HG03378 (cell line): ENCODE results near the gene TAF11L11.
"Not testable (repeated sequence)": the region's sequence is repeated elsewhere in the genome, so short reads cannot be mapped to it uniquely, and the experiment has no call there.

Experiments
- ATAC-seq: cut with Tn5 transposase; IDR thresholded peaks from one replicate; pipeline ENCODE4 v1.9.1; 2021; ENCODE audit warnings: mild to moderate bottlenecking, moderate library complexity; ENCODE audit not compliant: unreplicated experiment

TAF11L11 gene

GRCh38 chr5:17603880-17604279, at the start of gene TAF11L11:
Gene TAF11L11 (plus strand): TSS chr5:17604183.
- ATAC-seq = not testable (repeated sequence)

DNA sequence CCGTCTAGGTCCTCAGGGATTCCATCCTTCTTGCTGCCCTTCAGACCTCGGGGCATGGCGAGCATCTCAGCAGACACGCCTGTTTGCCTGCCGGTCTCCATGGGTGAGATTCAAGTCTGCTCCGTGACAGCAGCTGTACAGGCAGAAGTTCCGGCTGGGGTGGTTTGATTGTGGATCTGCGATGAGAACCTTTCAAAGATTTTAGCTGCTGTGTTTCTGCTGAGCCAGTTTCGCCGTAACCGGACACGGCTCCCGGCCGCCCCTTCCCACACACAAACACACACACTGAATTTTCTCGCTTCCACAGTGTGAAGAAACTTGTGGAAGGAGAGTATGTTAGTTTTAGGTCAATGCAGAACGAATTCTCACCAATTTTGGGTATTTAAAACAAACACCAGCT, 18.3 kb upstream of the TAF11L11 start, which contains the start of gene TAF11L7:
Gene TAF11L7, minus strand, starts transcription at position 101 of the 400 bp plus-strand sequence.
- ATAC-seq = not testable (repeated sequence)

- not testable (repeated sequence) for ATAC-seq
These were observed 13.1 kb upstream of the TAF11L11 start, which contains the start of gene TAF11L8 for GRCh38 chr5:17590860-17591259. Gene TAF11L8 (minus strand): TSS chr5:17590960.

GRCh38 chr5:17594255-17594654, 9.7 kb upstream of the TAF11L11 start, which contains the start of gene TAF11L9:
Gene TAF11L9 (minus strand): TSS chr5:17594394.
- ATAC-seq = not testable (repeated sequence)

DNA sequence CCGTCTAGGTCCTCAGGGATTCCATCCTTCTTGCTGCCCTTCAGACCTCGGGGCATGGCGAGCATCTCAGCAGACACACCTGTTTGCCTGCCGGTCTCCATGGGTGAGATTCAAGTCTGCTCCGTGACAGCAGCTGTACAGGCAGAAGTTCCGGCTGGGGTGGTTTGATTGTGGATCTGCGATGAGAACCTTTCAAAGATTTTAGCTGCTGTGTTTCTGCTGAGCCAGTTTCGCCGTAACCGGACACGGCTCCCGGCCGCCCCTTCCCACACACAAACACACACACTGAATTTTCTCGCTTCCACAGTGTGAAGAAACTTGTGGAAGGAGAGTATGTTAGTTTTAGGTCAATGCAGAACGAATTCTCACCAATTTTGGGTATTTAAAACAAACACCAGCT, 6.3 kb upstream of the TAF11L11 start, which contains the start of gene TAF11L10:
Gene TAF11L10, minus strand, starts transcription at position 101 of the 400 bp plus-strand sequence.
- not testable (repeated sequence) for ATAC-seq

GRCh38 chr5:17604951-17605350, 968 bp downstream of the TAF11L11 start:
- no peak for ATAC-seq

DNA sequence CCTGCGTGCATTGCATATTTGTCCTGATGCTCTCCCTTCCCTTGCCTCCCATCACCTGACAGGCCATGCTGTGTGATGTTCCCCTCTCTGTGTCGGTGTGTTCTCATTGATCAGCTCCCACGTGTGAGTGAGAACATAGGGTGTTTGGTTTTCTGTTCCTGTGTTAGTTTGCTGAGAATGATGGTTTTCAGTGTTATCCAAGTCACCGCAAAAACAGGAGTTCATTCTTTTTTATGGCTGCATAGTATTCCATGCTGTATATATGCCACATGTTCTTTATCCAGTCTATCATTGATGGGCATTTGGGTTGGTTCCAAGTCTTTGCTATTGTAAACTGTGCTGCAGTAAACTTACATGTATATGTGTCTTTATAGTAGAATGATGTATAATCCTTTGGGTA, 3.5 kb downstream of the TAF11L11 start:
- not testable (repeated sequence) for ATAC-seq

DNA sequence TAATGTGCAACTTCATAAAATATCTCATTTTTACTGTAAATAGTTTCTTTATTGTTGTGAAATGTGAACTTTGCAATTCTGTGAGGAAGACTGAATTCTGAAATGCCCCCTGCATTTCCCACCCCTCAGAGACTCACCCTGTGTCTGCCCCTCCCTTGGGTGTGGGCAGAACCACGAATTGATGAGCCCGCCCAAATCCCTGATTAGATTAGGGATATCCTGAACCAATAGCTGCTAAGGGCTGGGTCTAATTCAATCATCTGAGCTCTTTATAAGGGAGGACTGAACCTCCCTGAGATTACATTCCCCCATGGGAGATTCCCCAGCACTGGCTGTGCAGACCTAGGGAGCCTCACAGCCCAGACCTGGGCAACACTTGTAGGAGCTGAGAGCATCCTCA, 6.1 kb downstream of the TAF11L11 start, which contains the start of gene TAF11L12:
Gene TAF11L12, plus strand, starts transcription at position 301 of the 400 bp plus-strand sequence.
- not testable (repeated sequence) for ATAC-seq

DNA sequence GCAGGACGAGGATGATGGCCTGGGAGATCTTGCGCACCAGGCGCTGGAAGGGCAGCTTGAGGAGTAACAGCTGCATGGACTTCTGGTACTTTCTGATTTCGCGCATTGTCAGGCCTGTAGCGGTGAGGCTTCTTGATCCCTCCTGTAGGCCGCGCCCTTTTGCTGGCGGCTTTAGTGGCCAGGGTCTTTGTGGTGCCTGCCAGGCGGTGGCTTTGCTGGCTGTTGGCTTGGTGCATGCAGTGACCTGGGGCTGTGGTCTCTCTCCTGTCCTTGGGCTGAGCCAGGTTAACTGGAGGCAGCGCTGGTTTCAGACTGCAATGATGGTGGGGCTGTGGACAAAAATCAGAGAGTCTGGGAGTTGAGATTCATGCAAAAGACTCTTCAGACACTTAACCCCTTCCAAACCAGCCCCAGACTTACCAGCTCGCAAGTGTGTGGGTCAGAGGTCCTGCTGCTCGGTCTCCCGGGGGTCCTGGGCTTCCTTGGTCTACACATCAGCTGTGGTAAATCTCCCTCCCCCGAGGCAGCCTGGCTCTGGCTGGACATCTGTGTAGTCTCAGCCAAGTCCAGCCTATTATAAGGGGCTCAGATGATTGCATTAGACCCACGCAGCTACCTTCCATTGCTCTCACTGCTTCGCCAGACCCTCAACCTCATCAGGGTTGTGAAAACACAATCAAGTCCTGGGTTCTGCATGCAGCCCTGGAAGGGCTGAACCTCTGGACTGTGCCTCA, 11.1 kb downstream of the TAF11L11 start:
- ATAC-seq = no peak

DNA sequence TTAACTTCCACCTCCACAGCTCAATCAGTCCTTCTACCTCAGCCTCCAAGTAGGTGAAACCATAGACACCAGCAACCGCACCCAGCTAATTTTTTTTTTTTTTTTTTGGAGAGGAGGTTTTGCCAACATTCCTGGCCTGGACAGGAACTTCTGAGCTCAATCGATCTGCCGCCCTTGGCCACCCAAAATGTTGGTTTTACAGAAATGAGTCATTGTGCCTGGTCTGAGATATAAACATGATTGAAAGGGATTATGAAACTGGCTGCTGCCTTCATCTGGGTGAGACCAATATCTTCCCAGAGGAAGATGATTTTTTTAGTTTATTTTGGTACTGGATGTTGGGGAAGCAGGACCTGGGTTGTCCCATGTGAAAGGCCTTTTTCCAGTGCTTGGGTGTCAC, 15.4 kb downstream of the TAF11L11 start:
- no peak for ATAC-seq

GRCh38 chr5:17620627-17621026, 16.6 kb downstream of the TAF11L11 start:
- no peak for ATAC-seq

- no peak for ATAC-seq
These were observed 21.7 kb downstream of the TAF11L11 start for GRCh38 chr5:17625686-17626085.

DNA sequence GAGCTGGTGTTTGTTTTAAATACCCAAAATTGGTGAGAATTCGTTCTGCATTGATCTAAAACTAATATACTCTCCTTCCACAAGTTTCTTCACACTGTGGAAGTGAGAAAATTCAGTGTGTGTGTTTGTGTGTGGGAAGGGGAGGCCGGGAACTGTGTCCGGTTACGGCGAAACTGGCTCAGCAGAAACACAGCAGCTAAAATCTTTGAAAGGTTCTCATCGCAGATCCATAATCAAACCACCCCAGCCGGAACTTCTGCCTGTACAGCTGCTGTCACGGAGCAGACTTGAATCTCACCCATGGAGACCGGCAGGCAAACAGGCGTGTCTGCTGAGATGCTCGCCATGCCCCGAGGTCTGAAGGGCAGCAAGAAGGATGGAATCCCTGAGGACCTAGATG, 27.8 kb downstream of the TAF11L11 start, which contains the start of gene TAF11L13:
Gene TAF11L13, plus strand, starts transcription at position 301 of the 400 bp plus-strand sequence.
- ATAC-seq = not testable (repeated sequence)

DNA sequence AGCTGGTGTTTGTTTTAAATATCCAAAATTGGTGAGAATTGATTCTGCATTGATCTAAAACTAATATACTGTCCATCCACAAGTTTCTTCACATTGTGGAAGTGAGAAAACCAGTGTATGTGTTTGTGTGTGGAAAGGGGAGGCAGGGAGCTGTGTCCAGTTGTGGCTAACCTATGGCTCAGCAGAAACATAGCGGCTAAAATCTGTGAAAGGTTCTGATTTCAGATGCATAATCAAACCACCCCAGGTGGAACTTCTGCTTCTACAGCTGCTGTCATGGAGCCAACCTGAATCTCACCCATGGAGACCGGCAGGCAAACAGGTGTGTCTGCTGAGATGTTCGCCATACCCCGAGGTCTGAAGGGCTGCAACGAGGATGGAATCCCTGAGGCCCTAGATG, 30.2 kb downstream of the TAF11L11 start, which contains the start of gene TAF11L14:
Gene TAF11L14, plus strand, starts transcription at position 301 of the 400 bp plus-strand sequence.
- no peak for ATAC-seq

DNA sequence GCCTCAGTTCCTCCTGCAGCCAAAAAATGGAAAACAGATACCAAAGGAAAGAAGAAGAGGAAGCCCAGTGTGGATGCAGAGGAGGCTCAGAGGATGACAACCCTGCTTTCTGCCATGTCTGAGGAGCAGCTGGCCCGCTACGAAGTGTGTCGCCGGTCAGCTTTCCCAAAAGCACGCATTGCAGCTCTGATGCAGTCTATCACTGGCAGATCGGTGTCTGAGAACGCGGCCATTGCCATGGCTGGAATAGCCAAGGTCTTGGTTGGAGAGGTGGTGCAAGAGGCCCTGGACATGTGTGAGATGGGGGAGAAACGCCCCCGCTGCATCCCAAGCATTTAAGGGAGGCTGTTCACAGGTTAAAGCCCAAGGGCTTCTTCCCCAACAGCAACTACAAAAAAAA, 45.2 kb downstream of the TAF11L11 start:
- ATAC-seq = not testable (repeated sequence)

- not testable (repeated sequence) for ATAC-seq
These were observed 51.3 kb downstream of the TAF11L11 start for GRCh38 chr5:17655201-17655759.
